Sigmoid colon (tissue), 7 donors: ENCODE measurements around the gene DHFR. TPM values are rescaled to one million over a fixed set of nuclear protein-coding genes. Genes with fewer than 3 reads are reported as not detected.
A peak's percentile ranks its signal among the peaks of the same experiment; 100 is the strongest.

ENCODE experiments used
- DNase-seq: peaks from one replicate; pipeline ENCODE4 v3.0.0-alpha.2; 2019
- H3K27ac ChIP-seq, 4 donors: fragments of 200-600 bp; sonication (generic); one replicate each; pipeline ENCODE4 v1.5.1; 2016 to 2019; ENCODE audit warnings: mild to moderate bottlenecking in 1 of 4
- H3K27me3 ChIP-seq, 3 donors: fragments of 200-600 bp; sonication (generic); one replicate each; pipeline ENCODE4 v1.5.1; 2019; ENCODE audit warnings: mild to moderate bottlenecking in 1 of 3
- H3K36me3 ChIP-seq, 4 donors: fragments of 200-600 bp; sonication (generic); one replicate each; pipeline ENCODE4 v1.5.1; 2016 to 2019
- H3K4me1 ChIP-seq, 4 donors: fragments of 200-600 bp; sonication (generic); one replicate each; pipeline ENCODE4 v1.5.1; 2017 to 2019
- H3K4me3 ChIP-seq, 4 donors: fragments of 200-600 bp; sonication (generic); one replicate each; pipeline ENCODE4 v1.5.1; 2017 to 2019; ENCODE audit warnings: mild to moderate bottlenecking in 2 of 4, moderate library complexity in 1 of 4
- H3K9me3 ChIP-seq, 4 donors: fragments of 200-600 bp in 3 of 4; sonication (generic) in 3 of 4; one replicate each; pipeline versions ENCODE4 v1.5.1 to v1.6.1; 2013 to 2019
- EP300 ChIP-seq, 4 donors: sonication (generic); formaldehyde crosslinking; IDR thresholded peaks; one replicate each; pipeline ENCODE4 v1.6.1; 2017; ENCODE audit warnings: antibody characterized with exemption in 4 of 4
- POLR2A ChIP-seq, 2 donors: fragments of 450-650 bp; IDR thresholded peaks; one replicate each; pipeline ENCODE4 v1.6.1; 2016; ENCODE audit warnings: antibody characterized with exemption in 2 of 2, mild to moderate bottlenecking in 2 of 2, moderate library complexity in 2 of 2
- POLR2AphosphoS5 ChIP-seq, 4 donors: sonication (generic); formaldehyde crosslinking; IDR thresholded peaks; one replicate each; pipeline ENCODE4 v1.6.1; 2017; ENCODE audit warnings: antibody characterized with exemption in 4 of 4
- WGBS, 2 donors: extraction: QIAGEN DNeasy Blood & Tissue Kit; methylation state at CpG; one replicate each; pipeline ENCODE4 v1.1.7; 2013; 5-methylcytosine and 5-hydroxymethylcytosine counted together
- intact Hi-C: fragments of 100-400 bp; cut with DNase I; formaldehyde crosslinking; loops from one replicate; pipeline ENCODE4 v1.15.1; 2023
- polyA plus RNA-seq, 3 donors: library from polyadenylated mRNA; stranded (reverse); fragments of 200-250 nt; gene quantifications; one replicate each; pipeline ENCODE4 v1.2.3, GENCODE V29; 2013
- total RNA-seq, 4 donors: library from RNA; depleted of rRNA; stranded (reverse); fragments of >200 nt; gene quantifications; one replicate each; pipeline ENCODE4 v1.1.0, GENCODE V29; 2016
- TF ChIP-seq, protein P1 (sequence below), 4 experiments: fragments of 450-650 bp in 3 of 4; fragments of 200-600 bp in 1 of 4; IDR thresholded peaks; one replicate each; pipeline ENCODE4 v1.5.1; 2016 to 2019; ENCODE audit warnings: antibody characterized with exemption in 4 of 4, mild to moderate bottlenecking in 3 of 4, moderate library complexity in 2 of 4
- donor health status: healthy with polysubstance abuse.
- donor health status: Bipolar disorder and iron deficiency.
- donor health status: healthy.

Gene DHFR
- total and polyA plus RNA-seq, 7 donors: 5.6 to 34.0 (median 9.0) TPM

DNA sequence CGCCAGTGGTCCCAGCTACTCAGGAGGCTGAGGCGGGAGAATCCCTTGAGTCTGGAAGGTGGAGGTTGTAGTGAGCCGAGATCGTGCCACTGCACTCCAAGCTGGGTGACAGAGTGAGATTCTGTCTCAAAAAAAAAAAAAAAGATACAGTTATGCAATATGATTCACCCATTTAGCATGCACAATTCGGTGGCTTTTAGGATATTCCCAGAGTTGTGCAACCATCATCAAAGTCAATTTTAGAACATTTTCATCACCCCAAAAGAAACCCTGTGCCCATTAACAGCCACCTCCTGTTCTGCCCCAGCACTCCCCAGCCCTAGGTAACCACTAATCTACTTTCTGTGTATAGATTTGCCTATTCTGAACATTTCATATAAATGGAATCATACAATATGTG is 4.3 kb upstream of the DHFR start:
- intact Hi-C loops: loop anchor here (5.0 to 10.0 kb wide), 2 partner anchors 172 to 404 kb away; partner anchors contain the start of genes FAM151B and SERINC5
- WGBS, 2 donors: 93 to 94% methylated on average over 5 of the region's 5 CpGs
- Histone ChIP-seq H3K36me3 (peaks cover 0 to 66% (median 12%) of the 10 kb centered on the region in 4 donors), H3K4me1 (peaks cover 0 to 8% (median 6%) of the 10 kb centered on the region in 4 donors), H3K27me3 (no peaks in the 10 kb centered on the region), H3K4me3 (no peak overlapping the region), H3K27ac (no peak overlapping the region), H3K9me3 (no peaks in the 10 kb centered on the region)
- DNase-seq: no peak
- TF ChIP-seq EP300 (IDR thresholded peaks at IDR 0.05): no peak
- TF ChIP-seq, protein P1, sequence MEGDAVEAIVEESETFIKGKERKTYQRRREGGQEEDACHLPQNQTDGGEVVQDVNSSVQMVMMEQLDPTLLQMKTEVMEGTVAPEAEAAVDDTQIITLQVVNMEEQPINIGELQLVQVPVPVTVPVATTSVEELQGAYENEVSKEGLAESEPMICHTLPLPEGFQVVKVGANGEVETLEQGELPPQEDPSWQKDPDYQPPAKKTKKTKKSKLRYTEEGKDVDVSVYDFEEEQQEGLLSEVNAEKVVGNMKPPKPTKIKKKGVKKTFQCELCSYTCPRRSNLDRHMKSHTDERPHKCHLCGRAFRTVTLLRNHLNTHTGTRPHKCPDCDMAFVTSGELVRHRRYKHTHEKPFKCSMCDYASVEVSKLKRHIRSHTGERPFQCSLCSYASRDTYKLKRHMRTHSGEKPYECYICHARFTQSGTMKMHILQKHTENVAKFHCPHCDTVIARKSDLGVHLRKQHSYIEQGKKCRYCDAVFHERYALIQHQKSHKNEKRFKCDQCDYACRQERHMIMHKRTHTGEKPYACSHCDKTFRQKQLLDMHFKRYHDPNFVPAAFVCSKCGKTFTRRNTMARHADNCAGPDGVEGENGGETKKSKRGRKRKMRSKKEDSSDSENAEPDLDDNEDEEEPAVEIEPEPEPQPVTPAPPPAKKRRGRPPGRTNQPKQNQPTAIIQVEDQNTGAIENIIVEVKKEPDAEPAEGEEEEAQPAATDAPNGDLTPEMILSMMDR (IDR thresholded peaks at IDR 0.05): no peak
- no peak for TF ChIP-seq POLR2A (IDR thresholded peaks at IDR 0.05)
- TF ChIP-seq POLR2AphosphoS5 (IDR thresholded peaks at IDR 0.05): no peak

GRCh38 chr5:80656425-80656824 is 1.6 kb upstream of the DHFR start:
- H3K4me1 ChIP-seq: peaks cover 0 to 18% (median 15%) of the 10 kb centered on the region in 4 donors
- no peak overlapping the region for H3K27ac ChIP-seq
- intact Hi-C loops: loop anchor here (5.0 to 10.0 kb wide), 2 partner anchors 169 to 402 kb away; partner anchors contain the start of genes FAM151B and SERINC5
- no peak for DNase-seq
- peaks cover 0 to 52% (median 12%) of the 10 kb centered on the region in 4 donors for H3K36me3 ChIP-seq
- H3K27me3 ChIP-seq: no peaks in the 10 kb centered on the region
- no peaks in the 10 kb centered on the region for H3K9me3 ChIP-seq
- WGBS, 2 donors: 91 to 100% methylated on average over 1 of the region's 1 CpG
- H3K4me3 ChIP-seq: no peak overlapping the region
- TF ChIP-seq EP300 (IDR thresholded peaks at IDR 0.05) (no peak), POLR2AphosphoS5 (IDR thresholded peaks at IDR 0.05) (no peak), POLR2A (IDR thresholded peaks at IDR 0.05) (no peak)
- TF ChIP-seq, protein P1 (IDR thresholded peaks at IDR 0.05): no peak

- Histone ChIP-seq H3K9me3 (no peaks in the 10 kb centered on the region), H3K36me3 (peaks cover 0 to 41% (median 12%) of the 10 kb centered on the region in 4 donors), H3K4me3 (peak overlapping the region; percentile 75 to 96 (median 84)), H3K27me3 (no peaks in the 10 kb centered on the region), H3K4me1 (peaks cover 0 to 18% (median 15%) of the 10 kb centered on the region in 4 donors), H3K27ac (peak overlapping the region; percentile 89 to 98 (median 94))
- WGBS, 2 donors: 16 to 26% methylated on average over 7 of the region's 7 CpGs
- no peak for DNase-seq
- intact Hi-C loops: loop anchor here (5.0 to 10.0 kb wide), 2 partner anchors 168 to 401 kb away; partner anchors contain the start of genes FAM151B and SERINC5
- no peak for TF ChIP-seq POLR2AphosphoS5 (IDR thresholded peaks at IDR 0.05)
- no peak for TF ChIP-seq EP300 (IDR thresholded peaks at IDR 0.05)
- TF ChIP-seq POLR2A (IDR thresholded peaks at IDR 0.05): no peak
- TF ChIP-seq, protein P1 (IDR thresholded peaks at IDR 0.05): no peak
These were observed 520 bp upstream of the DHFR start for GRCh38 chr5:80655231-80655774.

- Histone ChIP-seq H3K27ac (peak overlapping the region in 3 of 4 donors; percentile 89 to 97 (median 91)), H3K9me3 (no peaks in the 10 kb centered on the region), H3K36me3 (peaks cover 0 to 28% (median 9%) of the 10 kb centered on the region in 4 donors), H3K4me3 (peak overlapping the region; percentile 75 to 96 (median 84)), H3K27me3 (no peaks in the 10 kb centered on the region), H3K4me1 (peaks cover 0 to 18% (median 15%) of the 10 kb centered on the region in 4 donors)
- TF ChIP-seq, protein P1 (IDR thresholded peaks at IDR 0.05): no peak
- TF ChIP-seq POLR2A (IDR thresholded peaks at IDR 0.05): no peak
- no peak for TF ChIP-seq POLR2AphosphoS5 (IDR thresholded peaks at IDR 0.05)
- no peak for TF ChIP-seq EP300 (IDR thresholded peaks at IDR 0.05)
- no peak for DNase-seq
- intact Hi-C loops: loop anchor here (10.0 kb wide), 1 partner anchor 399 kb away; the partner anchor contains the start of gene SERINC5
- WGBS, 2 donors: 0% methylated on average over 24 of the region's 24 CpGs
These were observed 761 bp downstream of the DHFR start for GRCh38 chr5:80654054-80654390.
